GM18502 (cell line): ENCODE results near the gene RGL1.

Experiments used
- ATAC-seq: cut with Tn5 transposase; IDR thresholded peaks from one replicate; pipeline ENCODE4 v1.9.1; 2021; ENCODE audit warnings: mild to moderate bottlenecking; ENCODE audit not compliant: unreplicated experiment, poor library complexity

RGL1 gene

DNA sequence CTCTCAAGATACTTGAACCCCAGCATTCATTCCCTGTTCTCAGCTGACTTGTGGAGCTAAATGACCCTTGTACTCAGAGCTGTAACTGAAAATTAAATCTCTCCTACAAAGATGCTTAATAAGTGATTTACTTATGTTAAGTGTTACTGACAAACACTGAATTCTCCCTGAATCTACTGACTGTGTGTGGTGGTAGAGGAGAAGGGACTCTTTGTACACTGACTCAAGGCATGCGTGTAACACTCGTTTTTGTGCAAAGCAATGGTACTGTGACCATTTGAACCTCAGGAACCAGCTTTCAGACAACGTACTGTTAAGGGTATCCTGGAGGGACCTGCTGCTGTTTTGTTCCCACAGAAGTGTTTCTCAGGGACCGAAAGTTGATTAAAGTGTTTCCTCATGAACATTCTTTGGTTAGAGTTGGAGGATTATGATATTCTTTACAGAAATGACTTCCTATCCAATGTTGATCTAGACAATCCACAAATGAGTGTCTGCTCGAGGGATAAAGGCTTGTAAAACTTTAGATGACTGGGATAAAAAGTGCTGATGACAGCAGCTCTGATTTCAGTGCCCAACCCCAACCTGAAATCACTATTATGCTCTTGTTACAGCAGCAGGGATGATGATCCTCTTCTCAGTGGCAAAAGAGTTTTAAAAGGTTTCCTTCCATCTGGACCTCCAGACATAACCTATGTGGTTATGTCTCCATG is 12.8 kb downstream of the RGL1 start:
- no peak for ATAC-seq

DNA sequence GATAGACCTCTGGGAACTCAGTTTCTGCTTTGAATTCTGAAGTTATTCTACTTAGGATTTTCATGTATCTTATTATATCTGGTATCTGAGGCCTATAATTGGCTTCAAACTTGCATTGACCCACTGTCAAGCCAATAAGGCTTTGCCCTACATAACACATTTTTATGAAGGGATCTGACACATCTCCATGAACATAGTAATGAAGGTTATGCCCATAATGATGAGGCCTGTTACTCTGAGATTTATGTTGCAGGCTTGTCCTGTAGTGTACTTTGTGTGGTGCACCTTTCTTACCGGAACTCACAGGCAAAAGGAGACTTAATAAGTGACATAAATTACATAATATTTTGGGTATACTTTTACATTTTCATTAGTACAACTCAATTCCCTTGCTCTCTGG is 14.1 kb downstream of the RGL1 start:
- no peak for ATAC-seq

DNA sequence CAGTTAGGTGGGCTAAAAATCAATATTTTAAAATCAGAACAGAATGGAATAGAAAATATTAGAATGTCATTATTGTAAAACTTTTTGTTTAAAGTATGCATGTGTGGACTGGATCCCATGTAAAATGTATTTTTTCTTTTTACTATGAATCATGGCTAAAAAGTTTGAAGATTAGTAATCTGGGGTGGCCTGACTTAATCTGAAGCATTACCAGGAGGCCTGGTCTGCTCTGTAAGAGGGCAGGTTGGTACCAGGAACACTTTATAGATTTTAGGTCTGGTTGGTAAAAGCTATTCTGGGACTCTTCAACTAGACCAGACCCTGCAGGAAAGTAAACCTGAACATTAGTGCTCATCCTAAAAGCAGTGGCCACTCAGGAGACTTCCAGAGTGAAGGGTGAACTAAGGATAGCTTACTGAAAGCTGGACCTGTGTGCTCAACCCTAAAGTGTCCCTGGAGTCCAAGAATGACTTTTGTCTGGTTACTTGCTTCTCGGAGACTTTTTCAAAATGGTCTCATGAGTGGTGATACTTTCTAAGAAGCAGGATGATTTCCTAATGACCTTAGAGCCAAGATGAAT is 16.5 kb downstream of the RGL1 start:
- ATAC-seq: no peak

DNA sequence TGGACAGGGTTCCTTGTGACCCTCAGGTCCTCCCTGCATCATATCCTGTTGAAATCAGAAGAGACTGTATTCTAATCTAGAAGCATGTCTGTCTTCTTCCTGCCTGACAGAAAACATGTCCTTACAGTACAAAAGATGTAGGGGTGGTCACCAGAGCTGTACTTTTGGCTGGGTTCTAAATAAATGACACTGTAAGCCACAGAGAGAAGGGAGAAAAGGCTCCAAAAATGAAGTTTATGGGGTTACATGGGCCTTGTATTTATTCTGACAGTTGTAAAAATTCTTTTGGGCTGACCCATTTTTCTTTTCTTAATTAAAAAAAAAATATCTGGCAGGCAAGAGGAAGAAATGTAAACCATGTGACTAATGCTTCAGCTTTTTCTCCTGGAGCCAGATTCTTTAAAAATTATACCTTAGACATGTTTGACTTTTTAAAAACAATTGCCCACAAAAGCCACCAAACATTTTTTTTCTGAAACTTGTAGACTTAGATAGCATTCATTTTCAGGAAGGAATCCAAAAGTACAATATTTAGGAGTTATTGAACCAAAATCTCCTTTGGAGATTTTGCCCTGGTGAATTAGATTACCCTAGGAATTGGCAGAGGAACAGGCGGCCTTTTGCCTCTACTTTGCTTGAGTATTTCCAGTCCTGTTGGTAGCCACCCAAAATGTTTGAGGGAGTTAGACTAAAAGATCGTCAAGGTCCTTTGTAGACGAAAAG is 17.1 kb downstream of the RGL1 start:
- ATAC-seq: no peak

DNA sequence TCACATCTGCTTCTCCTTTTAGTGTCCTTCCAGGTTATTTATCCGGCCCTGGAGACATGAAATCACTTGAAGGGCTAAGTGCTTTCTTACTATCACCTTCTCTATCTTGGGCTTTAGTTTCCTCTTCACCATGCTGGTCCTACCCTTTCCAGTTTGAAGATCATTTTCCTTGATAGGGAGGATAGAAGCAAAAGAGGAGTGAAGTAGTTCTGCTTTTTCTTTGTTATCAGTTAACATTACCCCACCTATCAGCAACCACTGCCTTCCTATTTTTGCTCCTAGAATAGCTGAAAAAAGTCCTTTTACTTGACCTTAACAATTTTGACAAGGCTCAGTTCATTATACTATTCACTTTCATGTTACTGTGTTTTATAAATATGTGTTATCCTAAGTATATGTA is 19.4 kb downstream of the RGL1 start:
- ATAC-seq: no peak

DNA sequence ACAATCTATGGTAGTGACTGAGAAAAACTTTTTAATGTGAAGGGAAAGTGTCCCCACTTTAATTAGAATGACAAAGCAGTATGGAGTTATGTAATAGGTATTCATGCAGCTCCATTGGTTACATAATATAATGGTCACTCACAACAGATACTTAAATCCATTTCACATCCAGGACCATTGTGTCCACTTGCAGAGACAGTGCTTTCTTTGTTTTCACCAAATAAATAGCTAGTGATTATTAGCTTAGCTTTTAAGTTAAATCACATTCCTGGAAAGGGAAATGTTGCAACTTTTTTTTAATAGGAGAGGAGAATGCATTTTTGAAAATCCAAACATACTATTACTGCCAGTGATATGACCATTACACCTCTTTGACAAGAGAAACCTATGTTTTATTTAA is 22.9 kb downstream of the RGL1 start:
- no peak for ATAC-seq

DNA sequence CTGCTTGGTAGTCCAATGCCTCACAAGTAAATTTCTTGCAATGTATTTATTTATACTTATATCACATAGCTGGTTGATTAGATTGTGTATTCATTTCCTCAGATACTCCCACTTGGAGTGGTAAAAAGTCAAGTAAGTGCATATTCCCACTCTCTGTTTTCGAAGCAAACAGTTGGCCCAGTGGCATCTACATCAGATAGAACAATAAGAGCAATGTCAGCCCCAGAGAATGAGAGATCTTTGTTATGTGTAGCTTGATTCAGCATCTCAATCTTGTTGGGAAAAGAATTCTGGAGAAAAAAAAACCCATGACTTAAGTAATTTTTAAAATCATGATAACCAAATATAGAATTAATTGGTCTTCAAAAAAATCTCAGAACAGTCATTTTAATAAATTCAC is 25.5 kb downstream of the RGL1 start:
- no peak for ATAC-seq

DNA sequence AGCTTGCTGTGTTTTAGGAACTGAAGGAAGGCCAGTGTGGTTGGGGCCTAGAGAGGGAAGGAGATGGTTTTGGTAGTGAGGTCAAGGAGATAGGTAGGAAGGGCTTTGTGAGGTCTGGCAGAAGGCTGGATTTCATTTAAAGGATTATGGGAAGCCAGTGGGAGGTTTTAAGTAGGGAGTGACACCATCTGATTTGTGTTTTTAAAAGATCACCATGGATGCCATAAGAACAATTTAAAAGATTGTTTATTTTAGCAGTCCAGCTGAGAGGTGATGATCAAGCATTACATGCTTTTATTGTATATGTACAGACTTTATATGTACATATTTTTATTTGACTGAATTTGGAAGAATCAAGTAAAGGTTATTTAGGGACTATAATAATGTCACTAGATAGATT is 26.4 kb downstream of the RGL1 start:
- no peak for ATAC-seq

DNA sequence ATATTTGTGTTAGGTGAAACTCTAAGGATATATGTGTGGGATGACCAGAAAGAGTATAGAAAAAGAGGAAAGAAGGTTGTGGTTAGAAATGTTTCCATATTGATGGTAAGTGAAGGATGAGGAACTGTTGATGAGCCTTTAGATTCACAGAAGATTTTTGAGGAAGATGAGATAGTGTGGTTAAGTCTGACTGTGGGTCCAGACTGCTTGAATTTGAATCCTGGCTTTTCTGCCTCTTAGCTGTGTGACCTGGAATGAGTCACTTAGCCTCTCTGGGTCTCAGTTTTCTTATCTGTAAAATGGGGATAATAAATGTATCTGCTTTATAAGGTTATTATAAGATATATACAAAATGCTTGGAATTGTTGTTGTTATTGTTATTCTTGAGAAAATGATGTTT is 27.5 kb downstream of the RGL1 start:
- ATAC-seq: no peak

DNA sequence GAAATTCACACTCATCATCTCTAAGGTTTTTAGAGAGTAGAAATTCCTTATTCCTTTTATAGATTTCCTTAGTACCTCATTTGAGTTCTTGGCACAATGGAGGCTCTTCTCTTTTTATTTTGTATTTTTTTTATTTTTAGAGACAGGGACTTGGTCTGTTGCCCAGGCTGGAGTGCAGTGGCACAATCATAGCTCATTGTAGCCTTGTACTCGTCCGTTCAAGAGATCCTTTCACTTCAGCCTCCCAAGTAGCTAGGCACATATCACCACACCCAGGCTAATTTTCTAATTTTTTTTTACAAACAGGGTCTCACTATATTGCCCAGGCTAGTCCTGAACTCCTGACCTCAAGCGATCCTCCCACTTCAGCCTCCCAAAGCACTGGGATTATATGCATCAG is 29.6 kb downstream of the RGL1 start:
- no peak for ATAC-seq

DNA sequence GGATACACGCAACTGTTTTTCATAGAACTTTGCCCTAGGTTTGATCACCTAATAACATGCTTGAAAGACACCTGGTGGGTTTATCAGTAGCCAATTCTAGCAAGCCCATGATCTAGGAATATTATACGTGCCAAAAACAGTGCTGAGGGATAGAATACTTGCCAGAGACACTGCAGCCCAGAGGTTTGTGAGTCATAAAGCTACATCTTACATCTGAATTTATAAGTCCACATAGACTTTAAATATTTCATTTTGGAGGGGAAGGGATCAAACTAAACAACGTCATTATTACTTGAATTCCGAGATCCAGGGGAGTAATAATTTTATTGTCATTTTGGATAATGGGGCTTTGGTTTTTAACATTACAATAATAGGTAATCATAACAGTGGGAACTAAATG is 31.7 kb downstream of the RGL1 start:
- no peak for ATAC-seq

DNA sequence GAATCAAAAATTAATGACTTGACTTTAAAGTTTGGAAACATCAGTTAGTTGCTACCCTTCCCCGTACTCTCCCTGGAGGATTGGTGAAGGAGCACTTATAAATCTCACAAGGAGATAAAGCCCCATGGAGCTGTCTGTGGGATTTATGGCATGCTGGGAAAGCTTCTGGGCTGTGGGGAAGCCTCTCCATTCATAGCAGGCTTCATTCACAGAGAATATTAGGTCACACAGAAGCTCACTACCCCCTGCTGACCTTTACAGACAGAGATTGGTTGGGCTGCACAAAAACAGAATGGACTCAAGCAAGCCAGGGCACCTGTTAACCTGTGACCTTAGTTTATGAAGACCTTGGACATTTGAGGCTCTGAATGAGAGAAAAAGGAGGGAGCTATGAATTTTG is 32.1 kb downstream of the RGL1 start:
- ATAC-seq: no peak

DNA sequence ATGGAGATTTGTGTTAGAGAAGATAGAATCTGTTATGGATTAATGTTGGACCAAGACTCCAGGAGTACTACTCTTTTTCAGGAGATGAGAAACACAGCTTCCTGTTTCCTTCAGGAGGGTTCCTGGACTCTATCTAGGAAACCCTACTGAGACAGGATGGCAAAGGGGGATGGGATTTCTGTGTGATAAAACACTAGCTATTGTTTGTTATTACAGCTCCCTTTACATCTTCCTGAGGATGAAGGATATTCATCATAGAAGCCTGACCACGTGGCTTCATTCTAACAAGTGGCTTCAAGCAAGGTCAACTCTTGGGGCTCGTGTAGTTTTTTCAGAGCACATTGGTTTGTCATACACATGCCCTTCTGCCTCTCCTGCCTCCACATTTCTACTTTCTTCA is 33.3 kb downstream of the RGL1 start:
- no peak for ATAC-seq

DNA sequence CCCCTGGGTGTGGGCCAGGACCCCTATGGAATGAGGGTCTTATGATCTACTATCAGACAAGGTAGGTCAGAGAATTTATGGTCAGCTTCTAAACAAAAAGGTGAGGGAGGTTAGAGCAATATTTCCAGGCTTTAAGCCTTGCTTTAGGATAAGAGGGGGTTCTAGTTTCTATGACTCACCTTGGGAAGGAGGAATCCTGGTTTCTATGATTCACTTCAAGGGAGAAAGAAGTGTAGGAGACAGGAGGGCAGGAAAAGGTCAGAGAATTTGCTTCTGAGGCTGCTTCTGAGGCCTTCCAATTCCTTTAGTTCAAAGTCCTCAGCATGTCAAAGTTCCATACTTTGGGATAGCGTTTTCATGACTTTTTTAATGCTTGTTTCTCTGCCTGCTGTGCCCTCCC is 35.2 kb downstream of the RGL1 start:
- ATAC-seq: no peak

DNA sequence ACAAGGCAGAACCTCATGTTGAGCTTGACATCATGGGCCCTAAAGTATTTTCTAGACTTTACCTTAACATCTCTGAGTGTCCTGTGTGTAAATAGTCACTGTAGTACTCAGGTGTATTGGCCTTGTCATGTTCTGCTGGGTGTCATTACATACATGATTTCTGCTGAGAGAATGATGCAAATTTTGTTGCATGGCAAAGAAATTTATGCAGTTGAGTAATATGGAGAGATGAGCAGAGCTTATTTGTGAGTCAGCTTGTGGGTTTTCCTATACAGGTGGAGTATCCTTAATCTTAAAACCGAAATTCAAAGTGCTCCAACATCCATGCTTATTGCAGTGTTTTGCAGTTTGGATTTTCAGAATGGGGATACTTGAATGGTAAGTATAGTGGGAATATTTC is 36.6 kb downstream of the RGL1 start:
- ATAC-seq: peak; percentile 56

DNA sequence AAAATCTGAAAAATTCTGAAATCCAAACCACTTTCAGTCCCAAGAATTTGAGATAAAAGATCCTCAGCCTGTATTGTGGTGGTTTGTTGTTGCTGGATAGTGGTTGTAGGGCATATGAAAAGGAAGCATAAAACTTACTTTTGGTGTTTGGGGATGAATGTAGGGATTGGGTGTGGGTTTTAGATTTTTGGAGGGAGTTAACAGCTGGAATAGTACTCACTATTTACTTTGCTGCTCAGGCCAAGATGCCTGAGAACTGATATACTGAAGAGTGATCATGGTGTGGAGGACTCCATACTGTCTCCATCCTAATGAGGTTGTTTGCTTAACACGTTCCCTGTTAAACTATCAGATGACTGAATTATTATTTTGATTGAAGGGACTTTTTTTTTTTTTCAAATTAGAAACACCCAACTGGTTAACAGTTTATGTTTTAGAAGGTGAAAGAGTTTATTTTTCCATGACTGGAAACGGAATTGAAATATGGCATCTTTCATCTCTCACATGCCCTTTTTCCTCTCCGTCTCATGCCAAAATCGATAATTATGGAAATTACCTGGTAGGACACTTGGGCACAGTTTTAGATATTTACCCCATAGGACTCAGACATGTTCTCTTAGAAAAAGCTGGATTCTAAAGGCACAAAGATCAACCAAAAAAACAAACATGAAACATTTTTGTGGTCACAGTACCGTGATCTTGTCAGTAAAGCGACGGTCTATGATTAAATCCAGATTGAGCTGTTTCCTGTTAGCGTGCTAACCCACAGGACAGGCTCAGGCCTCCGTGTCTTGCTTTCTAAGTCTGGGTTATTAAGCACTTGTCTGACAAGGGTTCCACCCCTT is 37.3 kb downstream of the RGL1 start:
- ATAC-seq: peak; percentile 91

DNA sequence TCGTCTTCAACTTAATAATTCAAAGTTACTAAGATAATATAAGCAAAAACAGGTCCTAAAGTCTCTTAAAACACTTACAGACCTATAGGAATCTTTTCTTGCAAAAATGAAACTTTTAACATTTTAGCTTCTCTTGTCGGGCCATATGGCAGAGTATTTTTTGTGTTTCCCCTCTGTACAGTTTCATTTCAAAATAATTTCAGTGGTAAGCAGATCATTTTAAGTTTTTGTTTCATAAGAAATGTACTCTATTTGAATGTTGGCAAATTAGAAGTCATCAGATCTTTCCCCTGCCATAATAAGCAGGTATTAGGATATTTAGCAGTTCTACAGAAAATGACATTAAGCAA is 37.9 kb downstream of the RGL1 start:
- ATAC-seq: peak; percentile 40

DNA sequence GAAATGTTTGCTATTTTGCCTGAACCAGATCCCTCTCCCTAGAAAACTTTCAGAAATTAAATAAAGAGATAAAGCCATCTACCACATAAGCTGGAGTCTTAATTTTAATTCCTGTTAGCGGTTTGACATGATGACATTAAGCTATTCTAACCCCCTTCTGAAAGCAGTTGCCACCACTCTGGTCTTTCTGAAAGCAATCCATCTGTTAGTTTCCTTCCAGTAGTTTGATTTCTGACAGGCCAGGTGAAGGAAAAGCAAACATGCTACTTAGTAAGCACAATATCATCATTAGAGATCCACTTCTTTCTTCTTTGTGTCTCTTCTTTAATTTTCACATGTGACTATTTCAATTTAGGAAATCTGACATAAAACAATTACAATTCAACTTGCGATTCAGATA is 39.9 kb downstream of the RGL1 start:
- ATAC-seq: no peak

DNA sequence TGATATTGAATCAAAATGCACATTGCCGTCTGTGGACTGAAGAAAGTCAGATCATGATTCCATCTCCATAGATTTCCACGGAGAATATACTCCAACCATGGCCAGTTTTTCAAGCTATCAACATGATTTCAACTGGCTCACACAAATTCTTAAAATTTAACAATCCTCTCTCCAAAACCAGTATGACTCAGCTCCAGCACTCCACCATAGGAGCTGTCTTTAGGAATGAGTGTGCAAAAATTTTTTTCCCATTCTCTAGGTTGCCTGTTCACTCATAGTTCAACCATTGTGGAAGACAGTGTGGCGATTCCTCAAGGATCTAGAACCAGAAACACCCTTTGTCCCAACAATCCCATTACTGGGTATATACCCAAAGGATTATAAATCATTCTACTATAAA is 40.8 kb downstream of the RGL1 start:
- ATAC-seq: no peak

DNA sequence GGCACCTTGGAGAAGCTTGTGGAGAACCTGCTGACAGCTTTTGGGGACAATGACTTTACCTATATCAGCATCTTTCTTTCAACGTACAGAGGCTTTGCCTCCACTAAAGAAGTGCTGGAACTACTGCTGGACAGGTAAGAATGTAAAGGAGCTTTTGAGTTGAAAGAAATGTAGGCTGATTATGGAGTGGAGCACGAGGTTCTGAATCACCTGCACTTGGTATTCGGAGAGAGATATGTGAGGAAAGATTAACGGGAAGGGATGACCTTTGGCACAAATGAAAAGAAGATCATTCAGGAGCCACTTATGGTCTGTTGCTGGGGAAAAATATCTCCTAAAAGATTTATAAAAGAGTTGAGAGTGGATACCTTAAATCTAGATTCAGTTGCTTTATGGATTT is 42.7 kb downstream of the RGL1 start:
- ATAC-seq: no peak

DNA sequence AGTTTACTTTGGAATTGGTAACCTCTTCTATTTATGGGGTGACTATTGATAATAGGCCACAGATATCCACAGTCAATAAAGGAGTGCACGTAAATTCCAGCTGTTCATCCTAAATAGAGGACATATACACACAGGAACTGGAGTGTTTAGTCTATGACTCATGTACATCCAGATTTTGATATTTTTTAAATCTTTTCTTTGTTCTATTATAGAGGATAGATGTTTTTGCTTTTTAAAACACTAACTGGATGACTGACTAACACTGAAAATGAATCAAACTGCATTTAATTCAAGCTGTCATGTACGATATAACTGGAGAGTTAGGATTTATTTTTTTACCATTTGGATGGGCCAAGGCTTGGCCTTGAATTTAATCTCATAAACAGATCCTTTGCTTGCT is 45.9 kb downstream of the RGL1 start:
- ATAC-seq: no peak
